NAMALWA (cell line): ENCODE data around the gene APOF.
A peak's percentile ranks its signal among the peaks of the same experiment; 100 is the strongest.
"Not testable (repeated sequence)": the region's sequence is repeated elsewhere in the genome, so short reads cannot be mapped to it uniquely, and the experiment has no call there.

Experiments
- DNase-seq: peaks from one replicate; pipeline ENCODE4 v3.0.0-alpha.2; 2015; ENCODE audit warnings: low spot score

The APOF gene

GRCh38 chr12:56332512-56333196 lies 30.0 kb downstream of the APOF start:
- DNase-seq, result no peak

- no peak for DNase-seq
These were observed 31.6 kb downstream of the APOF start for GRCh38 chr12:56330936-56331490.

- DNase-seq, result no peak
These were observed 36.1 kb downstream of the APOF start for GRCh38 chr12:56326533-56326932.

- DNase-seq, result no peak
These were observed 36.5 kb downstream of the APOF start for GRCh38 chr12:56326126-56326525.

- no peak for DNase-seq
These were observed 38.5 kb downstream of the APOF start for GRCh38 chr12:56324206-56324605.

GRCh38 chr12:56321610-56322009 lies 41.0 kb downstream of the APOF start:
- DNase-seq, result not testable (repeated sequence)

- DNase-seq, result no peak
These were observed 41.6 kb downstream of the APOF start for GRCh38 chr12:56321027-56321426.

- no peak for DNase-seq
These were observed 45.0 kb downstream of the APOF start for GRCh38 chr12:56317675-56318074.

GRCh38 chr12:56315622-56316473 lies 46.8 kb downstream of the APOF start, which contains the start of gene CNPY2:
CNPY2 (minus strand) TSS chr12:56315988; CDS start chr12:56315217, 771 bp downstream.
- peak; percentile 98 for DNase-seq

GRCh38 chr12:56315249-56315621 lies 47.4 kb downstream of the APOF start:
- no peak for DNase-seq

GRCh38 chr12:56311003-56311402 lies 51.7 kb downstream of the APOF start:
- DNase-seq, result no peak
